HepG2 (cell line): ENCODE results near the gene MSANTD1. TPM values are rescaled to one million over a fixed set of nuclear protein-coding genes. Genes with fewer than 3 reads are reported as not detected.

Experiments
- ARNT ChIP-seq: fragments of 450-650 bp; IDR thresholded peaks from 2 replicates; pipeline ENCODE4 v1.6.1; 2017
- ETV6 ChIP-seq: sonication (generic); formaldehyde crosslinking; conservative IDR thresholded peaks from 2 replicates; pipeline ENCODE4 v1.4.0; 2020; ENCODE audit warnings: missing genetic modification reagents
- FOSL1 ChIP-seq: sonication (generic); formaldehyde crosslinking; IDR thresholded peaks from 2 replicates; pipeline ENCODE4 v1.9.0; 2021; ENCODE audit warnings: missing genetic modification reagents, borderline replicate concordance
- FOXJ3 ChIP-seq: sonication (generic); formaldehyde crosslinking; IDR thresholded peaks from 2 replicates; pipeline ENCODE4 v1.4.0; 2020; ENCODE audit warnings: missing genetic modification reagents, mild to moderate bottlenecking, borderline replicate concordance
- HNRNPL ChIP-seq: fragments of 200-400 bp; formaldehyde crosslinking; IDR thresholded peaks from 2 replicates; pipeline ENCODE4 v1.6.1; 2017; ENCODE audit warnings: mild to moderate bottlenecking, low read depth, low read length
- IRF1 ChIP-seq: sonication (generic); formaldehyde crosslinking; IDR thresholded peaks from 2 replicates; pipeline ENCODE4 v1.4.0; 2020; ENCODE audit warnings: low read depth, mild to moderate bottlenecking, missing genetic modification reagents
- ISL2 ChIP-seq: sonication (generic); formaldehyde crosslinking; IDR thresholded peaks from 2 replicates; pipeline ENCODE4 v1.5.0; 2020; ENCODE audit warnings: missing genetic modification reagents
- SUZ12 ChIP-seq: fragments of 150-350 bp; IDR thresholded peaks from 2 replicates; pipeline ENCODE4 v1.6.1; 2014; ENCODE audit warnings: low read depth, low read length
- ZFP37 ChIP-seq: sonication (generic); formaldehyde crosslinking; IDR thresholded peaks from 2 replicates; pipeline ENCODE4 v1.4.0; 2020; ENCODE audit warnings: missing genetic modification reagents, borderline replicate concordance
- ZFY ChIP-seq: sonication (generic); formaldehyde crosslinking; IDR thresholded peaks from 2 replicates; pipeline ENCODE4 v1.4.0; 2020; ENCODE audit warnings: missing genetic modification reagents
- ZMYM4 ChIP-seq: sonication (generic); formaldehyde crosslinking; IDR thresholded peaks from 2 replicates; pipeline ENCODE4 v1.8.1; 2023; ENCODE audit warnings: mild to moderate bottlenecking, missing genetic modification reagents
- ZNF451 ChIP-seq: sonication (generic); formaldehyde crosslinking; IDR thresholded peaks from 2 replicates; pipeline ENCODE4 v1.5.0; 2020; ENCODE audit warnings: mild to moderate bottlenecking, missing genetic modification reagents
- ZNF563 ChIP-seq: sonication (generic); formaldehyde crosslinking; IDR thresholded peaks from 2 replicates; pipeline ENCODE4 v1.8.0; 2022; ENCODE audit warnings: mild to moderate bottlenecking, moderate library complexity, missing genetic modification reagents
- ZNF691 ChIP-seq: sonication (generic); formaldehyde crosslinking; IDR thresholded peaks from 2 replicates; pipeline ENCODE4 v1.4.0; 2020; ENCODE audit warnings: missing genetic modification reagents, low read depth, mild to moderate bottlenecking, borderline replicate concordance
- ZNF720 ChIP-seq: sonication (generic); formaldehyde crosslinking; IDR thresholded peaks from 2 replicates; pipeline ENCODE4 v1.4.0; 2020; ENCODE audit warnings: missing genetic modification reagents
- ZNF737 ChIP-seq: sonication (generic); formaldehyde crosslinking; IDR thresholded peaks from 2 replicates; pipeline ENCODE4 v1.5.0; 2020; ENCODE audit warnings: missing genetic modification reagents, mild to moderate bottlenecking, borderline replicate concordance
- ZNF776 ChIP-seq: sonication (generic); formaldehyde crosslinking; IDR thresholded peaks from 2 replicates; pipeline ENCODE4 v1.4.0; 2020; ENCODE audit warnings: mild to moderate bottlenecking, missing genetic modification reagents
- polyA plus RNA-seq, 8 experiments: library from polyadenylated mRNA; depleted of rRNA in 3 of 8; stranded (reverse) in 7 of 8; unstranded in 1 of 8; fragments of >200 nt; fragmentation: Illumina TruSeq in 4 of 8; extraction: Trizol in 4 of 8; gene quantifications; 2 replicates each; pipeline versions ENCODE4 v1.2.1 to v1.2.3, GENCODE V29; 2011 to 2016; ENCODE audit warnings: low read depth in 4 of 8, missing spikeins in 1 of 8, mixed read lengths in 1 of 8; ENCODE audit not compliant: insufficient read depth in 1 of 8
- total RNA-seq, 5 experiments: library from RNA; depleted of rRNA; stranded (reverse); fragments of >200 nt; fragmentation: Illumina TruSeq; extraction: Trizol; gene quantifications; 2 replicates each; pipeline ENCODE4 v1.2.3, GENCODE V29; 2016; ENCODE audit warnings: low read depth in 1 of 5
- TF ChIP-seq, protein P1 (sequence below): sonication (generic); formaldehyde crosslinking; IDR thresholded peaks from 2 replicates; pipeline ENCODE4 v1.4.0; 2020; ENCODE audit warnings: mild to moderate bottlenecking, missing genetic modification reagents
- TF ChIP-seq, protein P2 (sequence below): conservative IDR thresholded peaks from 2 replicates; pipeline ENCODE4 v1.6.1; 2018; ENCODE audit warnings: missing genetic modification reagents

The MSANTD1 gene
- total and polyA plus RNA-seq, 2 of the 13 experiments (the other 11 are each of a cell fraction or from before 2014, with no cell fraction given) = 0.22 to 0.40 TPM

- TF ChIP-seq ZMYM4 (CRISPR knock-in tag) (no peak; the same call in 1 of the 2 replicates), HNRNPL (peak; percentile 4; the same call in 1 of the 2 replicates), ZFY (CRISPR knock-in tag) (peak; percentile 89), FOXJ3 (CRISPR knock-in tag) (no peak), ZFP37 (0 out of 2 replicates have a peak, but pooled peaks have one; percentile 56), ZNF451 (CRISPR knock-in tag) (no peak; the same call in 1 of the 2 replicates), ZNF776 (no peak), ZNF563 (CRISPR knock-in tag) (peak; percentile 17; the same call in 1 of the 2 replicates), ZNF720 (CRISPR knock-in tag) (no peak), IRF1 (no peak), ARNT (no peak), FOSL1 (CRISPR knock-in tag) (no peak), ISL2 (CRISPR knock-in tag) (0 out of 2 replicates have a peak, but pooled peaks have one; percentile 40), ZNF691 (CRISPR knock-in tag) (no peak; the same call in 1 of the 2 replicates), SUZ12 (no peak), ETV6 (CRISPR knock-in tag) (no peak), ZNF737 (CRISPR knock-in tag) (no peak)
- TF ChIP-seq, protein P1, sequence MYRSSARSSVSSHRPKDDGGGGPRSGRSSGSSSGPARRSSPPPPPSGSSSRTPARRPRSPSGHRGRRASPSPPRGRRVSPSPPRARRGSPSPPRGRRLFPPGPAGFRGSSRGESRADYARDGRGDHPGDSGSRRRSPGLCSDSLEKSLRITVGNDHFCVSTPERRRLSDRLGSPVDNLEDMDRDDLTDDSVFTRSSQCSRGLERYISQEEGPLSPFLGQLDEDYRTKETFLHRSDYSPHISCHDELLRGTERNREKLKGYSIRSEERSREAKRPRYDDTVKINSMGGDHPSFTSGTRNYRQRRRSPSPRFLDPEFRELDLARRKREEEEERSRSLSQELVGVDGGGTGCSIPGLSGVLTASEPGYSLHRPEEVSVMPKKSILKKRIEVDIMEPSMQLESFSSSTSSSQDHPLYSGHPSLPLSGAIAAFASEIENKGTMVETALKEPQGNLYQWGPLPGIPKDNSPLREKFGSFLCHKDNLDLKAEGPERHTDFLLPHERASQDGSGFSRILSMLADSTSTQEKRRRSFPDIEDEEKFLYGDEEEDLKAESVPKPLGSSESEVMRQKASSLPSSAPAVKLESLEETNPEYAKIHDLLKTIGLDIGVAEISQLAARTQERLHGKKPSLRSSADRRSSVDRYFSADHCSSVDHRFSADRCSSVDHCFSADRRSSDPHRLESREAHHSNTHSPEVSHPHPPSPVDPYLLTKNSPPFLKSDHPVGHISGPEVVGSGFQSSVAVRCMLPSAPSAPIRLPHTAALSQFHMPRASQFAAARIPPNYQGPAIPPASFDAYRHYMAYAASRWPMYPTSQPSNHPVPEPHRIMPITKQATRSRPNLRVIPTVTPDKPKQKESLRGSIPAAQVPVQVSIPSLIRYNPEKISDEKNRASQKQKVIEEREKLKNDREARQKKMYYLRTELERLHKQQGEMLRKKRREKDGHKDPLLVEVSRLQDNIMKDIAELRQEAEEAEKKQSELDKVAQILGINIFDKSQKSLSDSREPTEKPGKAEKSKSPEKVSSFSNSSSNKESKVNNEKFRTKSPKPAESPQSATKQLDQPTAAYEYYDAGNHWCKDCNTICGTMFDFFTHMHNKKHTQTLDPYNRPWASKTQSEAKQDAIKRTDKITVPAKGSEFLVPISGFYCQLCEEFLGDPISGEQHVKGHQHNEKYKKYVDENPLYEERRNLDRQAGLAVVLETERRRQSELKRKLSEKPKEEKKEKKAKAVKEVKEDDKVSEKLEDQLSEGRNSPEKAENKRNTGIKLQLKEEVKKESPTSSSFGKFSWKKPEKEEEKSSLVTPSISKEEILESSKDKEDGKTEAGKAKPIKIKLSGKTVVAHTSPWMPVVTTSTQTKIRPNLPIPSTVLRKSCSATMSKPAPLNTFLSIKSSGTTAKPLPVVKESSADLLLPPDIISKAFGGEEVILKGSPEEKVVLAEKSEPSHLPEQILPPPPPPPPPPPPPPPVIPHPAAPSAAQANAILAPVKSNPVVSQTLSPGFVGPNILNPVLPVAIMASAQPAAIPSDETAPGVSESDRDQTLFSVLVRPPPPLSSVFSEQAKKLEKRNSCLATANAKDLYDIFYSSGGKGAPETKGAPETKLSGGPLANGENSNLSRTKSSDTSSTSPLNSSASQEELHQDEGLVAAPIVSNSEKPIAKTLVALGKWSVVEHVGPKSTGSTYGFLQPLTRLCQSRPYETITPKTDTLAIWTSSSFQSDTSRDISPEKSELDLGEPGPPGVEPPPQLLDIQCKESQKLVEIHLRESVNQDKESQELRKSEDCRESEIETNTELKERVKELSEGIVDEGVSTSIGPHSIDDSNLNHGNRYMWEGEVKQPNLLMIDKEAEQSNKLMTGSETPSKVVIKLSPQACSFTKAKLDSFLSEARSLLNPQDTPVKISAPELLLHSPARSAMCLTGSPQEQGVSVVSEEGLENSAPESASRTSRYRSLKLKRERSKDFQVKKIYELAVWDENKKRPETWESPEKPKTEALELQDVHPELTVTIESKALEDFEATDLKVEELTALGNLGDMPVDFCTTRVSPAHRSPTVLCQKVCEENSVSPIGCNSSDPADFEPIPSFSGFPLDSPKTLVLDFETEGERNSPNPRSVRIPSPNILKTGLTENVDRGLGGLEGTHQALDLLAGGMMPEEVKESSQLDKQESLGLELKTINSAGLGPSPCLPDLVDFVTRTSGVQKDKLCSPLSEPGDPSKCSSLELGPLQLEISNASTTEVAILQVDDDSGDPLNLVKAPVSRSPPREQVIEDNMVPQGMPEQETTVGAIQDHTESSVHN (CRISPR knock-in tag) = no peak
- TF ChIP-seq, protein P2, sequence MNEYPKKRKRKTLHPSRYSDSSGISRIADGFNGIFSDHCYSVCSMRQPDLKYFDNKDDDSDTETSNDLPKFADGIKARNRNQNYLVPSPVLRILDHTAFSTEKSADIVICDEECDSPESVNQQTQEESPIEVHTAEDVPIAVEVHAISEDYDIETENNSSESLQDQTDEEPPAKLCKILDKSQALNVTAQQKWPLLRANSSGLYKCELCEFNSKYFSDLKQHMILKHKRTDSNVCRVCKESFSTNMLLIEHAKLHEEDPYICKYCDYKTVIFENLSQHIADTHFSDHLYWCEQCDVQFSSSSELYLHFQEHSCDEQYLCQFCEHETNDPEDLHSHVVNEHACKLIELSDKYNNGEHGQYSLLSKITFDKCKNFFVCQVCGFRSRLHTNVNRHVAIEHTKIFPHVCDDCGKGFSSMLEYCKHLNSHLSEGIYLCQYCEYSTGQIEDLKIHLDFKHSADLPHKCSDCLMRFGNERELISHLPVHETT (CRISPR knock-in tag) = 0 out of 2 replicates have a peak, but pooled peaks have one; percentile 60
These were observed 43.8 kb downstream of the MSANTD1 start, which contains the start of gene RGS12 (continued) for GRCh38 chr4:3292571-3293400.
